NCI-H1417 treated with DMSO at 0.1 percent for 48 hours (cell line): ENCODE measurements around the gene SPEM2.

Experiments
- DNase-seq: peaks from one replicate; lab custom pipeline; 2025; lab: John Stamatoyannopoulos, UW

The SPEM2 gene

DNA sequence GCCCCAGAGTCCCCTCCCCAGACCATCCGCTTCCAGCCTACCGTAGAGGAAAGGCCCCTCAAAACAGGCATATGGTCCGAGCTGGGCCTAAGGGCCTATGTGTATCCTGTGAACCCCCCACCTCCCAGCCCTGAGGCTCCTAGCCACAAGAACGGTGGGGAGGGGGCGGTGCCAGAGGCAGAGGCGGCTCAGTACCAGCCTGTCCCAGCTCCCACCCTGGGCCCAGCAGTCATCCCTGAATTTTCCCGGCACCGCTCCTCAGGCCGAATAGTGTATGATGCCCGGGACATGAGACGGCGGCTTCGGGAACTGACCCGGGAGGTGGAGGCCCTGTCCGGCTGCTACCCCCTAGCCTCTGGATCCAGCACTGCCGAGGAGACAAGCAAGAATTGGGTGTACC, 4.2 kb upstream of the SPEM2 start:
- no peak for DNase-seq

GRCh38 chr17:7423679-7424078, 1.7 kb upstream of the SPEM2 start:
- DNase-seq: no peak

DNA sequence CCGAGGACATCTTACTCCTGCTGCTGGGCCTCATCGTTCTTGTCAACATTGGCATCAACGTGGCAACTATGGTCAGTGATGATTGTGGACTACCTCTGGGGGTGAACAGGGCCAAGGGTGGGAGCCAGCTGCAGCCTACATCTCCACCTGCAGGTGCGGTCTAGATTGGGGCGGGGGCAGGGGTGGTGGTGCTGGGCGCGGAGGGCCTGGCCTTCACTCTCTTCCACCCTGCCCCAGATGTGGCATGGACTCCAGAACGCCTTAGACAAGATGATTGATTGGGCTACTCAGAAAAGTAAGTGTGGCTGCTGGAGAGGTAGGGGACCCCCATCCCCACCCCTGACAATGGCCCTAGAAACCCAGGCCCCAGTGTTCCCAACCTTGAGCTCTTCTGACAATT, 340 bp downstream of the SPEM2 start:
- no peak for DNase-seq

DNA sequence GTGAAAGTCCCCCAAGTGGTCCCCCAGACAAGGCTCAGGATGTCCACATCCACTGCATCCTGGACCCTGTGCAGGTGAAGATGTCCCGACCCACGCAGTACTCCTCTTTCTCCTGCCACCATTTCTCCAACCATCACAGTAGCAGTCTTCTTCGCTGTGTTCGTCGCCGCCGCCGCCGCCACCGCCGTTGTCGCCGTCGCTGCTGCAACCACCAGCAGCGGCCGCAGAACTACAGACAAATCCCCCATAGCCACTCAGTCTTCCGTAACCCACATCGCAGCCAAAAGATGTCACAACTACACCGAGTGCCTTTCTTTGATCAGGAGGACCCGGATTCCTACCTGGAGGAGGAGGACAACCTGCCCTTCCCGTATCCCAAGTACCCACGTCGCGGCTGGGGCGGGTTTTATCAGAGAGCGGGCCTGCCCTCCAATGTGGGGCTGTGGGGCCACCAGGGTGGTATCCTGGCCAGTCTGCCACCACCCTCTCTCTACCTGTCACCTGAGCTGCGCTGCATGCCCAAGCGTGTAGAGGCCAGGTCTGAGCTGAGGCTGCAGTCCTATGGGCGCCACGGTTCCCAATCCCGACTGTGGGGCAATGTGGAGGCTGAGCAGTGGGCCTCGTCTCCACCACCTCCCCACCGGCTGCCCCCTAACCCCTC, 917 bp downstream of the SPEM2 start:
- DNase-seq: no peak

- no peak for DNase-seq
Observed at GRCh38 chr17:7426896-7427489, 1.6 kb downstream of the SPEM2 start.

DNA sequence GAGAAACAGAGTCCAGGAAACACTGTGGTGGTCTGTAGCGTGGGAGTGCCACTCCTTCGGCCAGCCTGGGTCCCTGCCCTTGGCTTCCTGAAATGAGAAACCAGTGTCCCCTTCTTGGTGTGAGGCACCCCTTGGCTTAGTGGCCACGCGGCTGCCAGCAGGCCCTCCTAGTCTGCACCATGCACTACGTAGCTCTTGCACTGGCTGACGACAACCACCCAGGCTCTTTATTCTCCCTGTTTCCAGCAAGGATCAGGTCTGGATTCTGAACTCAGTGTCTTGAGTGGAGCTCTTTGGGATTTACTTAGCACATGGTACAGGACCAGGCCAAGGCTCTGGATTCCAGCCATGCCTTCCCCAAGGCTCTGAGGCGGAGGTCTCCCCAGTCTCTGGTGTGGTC, 2.1 kb downstream of the SPEM2 start:
- no peak for DNase-seq

DNA sequence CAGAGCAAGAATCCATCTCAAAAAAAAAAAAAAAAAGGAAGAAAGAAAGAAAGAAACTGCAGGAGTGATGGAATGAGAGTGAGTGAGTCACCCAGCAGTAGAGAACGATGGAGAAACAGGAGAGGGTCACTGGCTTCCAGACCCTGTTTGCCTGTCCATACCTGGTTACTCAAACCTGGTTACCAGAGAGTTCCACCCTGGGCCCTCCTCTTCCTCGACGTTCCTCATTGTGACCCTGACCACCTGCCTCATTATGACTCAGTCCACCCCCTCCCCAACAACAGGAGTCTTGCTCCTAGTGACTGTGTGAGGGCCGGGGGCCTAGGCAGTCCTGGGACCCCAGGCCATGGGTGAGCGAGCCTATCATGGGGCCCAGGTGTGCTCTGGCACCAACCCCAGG, 3.1 kb downstream of the SPEM2 start, which contains the start of gene SPEM3:
Gene SPEM3 (plus strand): TSS at position 301 of the 400 bp plus-strand sequence. CDS start 46 bp downstream, at position 347.
- no peak for DNase-seq

- no peak for DNase-seq
Observed at GRCh38 chr17:7429722-7430121, 4.3 kb downstream of the SPEM2 start.

DNA sequence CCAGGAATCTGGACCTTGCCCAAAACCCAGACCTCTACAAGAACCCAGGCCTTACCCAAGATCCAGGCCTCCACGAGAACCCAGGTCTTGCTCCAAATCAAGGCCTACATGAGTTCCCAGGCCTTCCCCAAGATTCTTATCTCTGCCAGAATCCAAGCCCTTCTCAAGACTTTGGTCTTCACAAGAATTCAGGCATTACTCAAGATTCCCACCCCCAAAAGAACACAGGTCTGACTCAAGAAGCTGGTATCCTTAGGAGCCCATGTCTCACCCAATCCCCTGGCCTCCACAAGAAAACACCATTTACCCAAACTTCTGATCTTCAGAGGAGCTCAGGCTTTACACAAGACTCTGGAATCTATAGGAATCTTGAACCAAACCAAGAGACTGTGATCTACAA, 5.8 kb downstream of the SPEM2 start:
- DNase-seq: no peak

DNA sequence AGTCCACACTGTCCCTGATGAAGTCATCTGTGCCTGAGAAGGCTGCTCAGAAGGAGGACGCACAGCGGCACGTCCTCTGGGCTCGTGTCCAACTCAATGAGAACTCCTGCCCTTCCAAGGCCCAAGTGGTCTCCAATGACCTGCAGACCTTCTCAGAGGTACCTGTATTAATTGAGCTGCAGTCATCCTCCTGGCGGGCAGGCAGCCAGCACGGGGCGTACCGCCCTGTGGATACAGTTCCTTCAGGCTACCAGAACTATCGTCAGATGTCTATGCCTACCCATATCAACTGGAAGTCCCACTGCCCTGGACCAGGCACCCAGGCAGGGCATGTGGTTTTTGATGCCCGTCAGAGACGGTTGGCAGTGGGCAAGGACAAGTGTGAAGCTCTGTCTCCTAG, 6.9 kb downstream of the SPEM2 start:
- no peak for DNase-seq

DNA sequence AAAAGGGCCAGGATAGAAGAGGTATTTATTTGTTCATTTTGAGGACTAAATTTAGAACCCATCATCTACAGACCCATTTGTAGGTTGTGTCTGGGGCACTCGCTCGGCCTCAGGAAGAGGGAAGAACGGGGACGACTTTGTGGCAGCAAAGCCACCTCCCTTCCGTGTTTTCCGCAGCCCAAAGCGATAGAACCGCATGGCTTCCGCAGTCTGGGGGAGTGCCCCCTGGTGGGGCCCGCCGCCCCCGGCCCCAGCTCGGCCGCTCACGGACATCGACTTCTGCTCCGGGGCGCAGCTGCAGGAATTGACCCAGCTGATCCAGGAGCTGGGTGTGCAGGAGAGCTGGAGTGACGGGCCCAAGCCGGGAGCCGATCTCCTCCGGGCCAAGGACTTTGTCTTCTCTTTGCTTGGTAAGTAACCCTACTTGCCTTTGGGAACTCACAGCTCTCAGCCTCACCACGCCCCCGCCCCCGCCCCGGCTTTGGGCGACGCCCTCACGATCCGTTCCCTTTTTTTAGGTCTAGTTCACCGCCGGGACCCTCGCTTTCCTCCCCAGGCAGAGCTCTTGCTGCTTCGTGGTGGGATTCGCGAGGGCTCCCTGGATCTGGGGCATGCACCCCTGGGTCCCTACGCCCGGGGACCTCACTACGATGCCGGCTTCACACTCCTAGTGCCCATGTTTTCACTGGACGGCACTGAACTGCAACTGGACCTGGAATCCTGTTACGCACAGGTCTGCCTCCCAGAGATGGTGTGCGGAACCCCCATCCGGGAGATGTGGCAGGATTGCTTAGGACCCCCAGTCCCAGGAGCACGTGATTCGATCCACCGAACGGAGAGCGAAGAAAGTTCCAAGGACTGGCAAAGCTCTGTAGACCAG, 10.5 kb downstream of the SPEM2 start:
- DNase-seq: no peak

- DNase-seq: no peak
Observed at GRCh38 chr17:7436556-7437368, 11.3 kb downstream of the SPEM2 start.

GRCh38 chr17:7437369-7437863, 12.0 kb downstream of the SPEM2 start:
- no peak for DNase-seq

GRCh38 chr17:7437950-7438614, 12.7 kb downstream of the SPEM2 start:
- DNase-seq: no peak

- DNase-seq: no peak
Observed at GRCh38 chr17:7438656-7439460, 13.4 kb downstream of the SPEM2 start.

DNA sequence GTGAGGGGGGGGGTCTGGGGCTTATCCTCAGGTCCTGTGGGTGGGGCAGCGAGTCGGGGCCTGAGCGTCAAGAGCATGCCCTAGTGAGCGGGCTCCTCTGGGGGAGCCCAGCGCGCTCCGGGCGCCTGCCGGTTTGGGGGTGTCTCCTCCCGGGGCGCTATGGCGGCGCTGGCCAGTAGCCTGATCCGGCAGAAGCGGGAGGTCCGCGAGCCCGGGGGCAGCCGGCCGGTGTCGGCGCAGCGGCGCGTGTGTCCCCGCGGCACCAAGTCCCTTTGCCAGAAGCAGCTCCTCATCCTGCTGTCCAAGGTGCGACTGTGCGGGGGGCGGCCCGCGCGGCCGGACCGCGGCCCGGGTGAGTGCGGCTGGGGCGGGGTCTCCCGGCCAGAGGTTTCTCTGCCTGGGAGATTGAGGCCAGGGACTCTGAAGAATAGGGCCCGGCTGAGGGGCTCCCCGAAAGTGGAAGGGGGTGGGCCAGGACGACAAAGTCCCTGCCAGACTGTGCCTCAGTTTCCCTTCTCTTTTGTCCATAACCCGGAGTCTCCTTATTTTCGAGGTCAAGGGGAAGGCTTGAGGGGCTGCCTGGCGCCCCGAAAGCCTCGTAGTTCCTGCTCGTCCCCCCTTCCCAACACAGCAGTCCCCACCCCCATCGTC, 14.2 kb downstream of the SPEM2 start, which contains the start of gene FGF11:
Gene FGF11 (plus strand): TSS at position 51 of the 651 bp plus-strand sequence. CDS start 109 bp downstream, at position 160.
- DNase-seq: no peak

DNA sequence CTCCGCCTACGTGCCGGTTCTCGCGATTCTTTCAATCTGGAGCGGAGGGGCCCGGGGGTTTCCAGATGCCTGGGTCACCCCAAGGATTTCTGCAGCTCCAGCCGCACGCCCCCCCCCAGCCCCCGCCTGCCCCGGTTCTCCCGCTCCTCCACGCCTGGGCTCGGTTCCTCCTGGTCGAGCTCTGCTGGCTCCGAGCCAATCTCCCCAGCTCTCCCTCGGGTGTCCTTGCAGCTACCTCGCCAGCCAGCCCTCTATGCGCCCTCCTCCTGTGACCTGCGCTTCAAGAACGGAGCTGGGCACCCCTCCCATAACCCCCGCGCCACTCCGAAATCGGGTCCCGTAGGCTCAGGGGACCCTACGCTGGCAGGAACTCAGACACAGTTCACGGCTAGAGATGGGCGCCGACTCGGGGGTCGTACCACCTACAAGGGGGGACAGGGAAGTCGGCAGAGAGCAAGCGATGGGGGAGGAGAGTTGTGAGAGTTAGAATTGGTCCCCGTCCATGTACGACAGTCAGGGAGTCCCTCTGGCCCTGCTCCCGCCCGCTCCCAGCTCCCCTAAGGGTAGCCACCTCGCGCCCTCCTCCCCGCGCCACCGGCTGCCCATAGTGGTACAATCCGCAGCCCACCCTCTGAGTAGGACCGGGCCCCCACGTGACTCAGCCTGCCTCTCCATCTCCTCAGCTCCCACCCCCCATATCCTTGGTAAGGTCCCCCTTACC, 14.9 kb downstream of the SPEM2 start:
- no peak for DNase-seq

- DNase-seq: no peak
Observed at GRCh38 chr17:7440834-7441195, 15.4 kb downstream of the SPEM2 start.

- no peak for DNase-seq
Observed at GRCh38 chr17:7441266-7441665, 15.8 kb downstream of the SPEM2 start.
